DND-41 (cell line): Measurements from ENCODE around the gene ARHGEF17.

Experiments used
- EZH2 ChIP-seq: IDR thresholded peaks from 3 replicates; pipeline ENCODE4 v1.6.1; 2012; ENCODE audit warnings: borderline replicate concordance, low read depth, mild to moderate bottlenecking, moderate library complexity, low read length, inconsistent platforms; ENCODE audit not compliant: severe bottlenecking
- TF ChIP-seq, protein P1 (sequence below): IDR thresholded peaks from 2 replicates; pipeline ENCODE4 v1.5.1; 2012; ENCODE audit warnings: borderline replicate concordance, low read length, moderate library complexity, mild to moderate bottlenecking; ENCODE audit not compliant: poor library complexity, severe bottlenecking; ENCODE audit errors: extremely low read depth

DNA sequence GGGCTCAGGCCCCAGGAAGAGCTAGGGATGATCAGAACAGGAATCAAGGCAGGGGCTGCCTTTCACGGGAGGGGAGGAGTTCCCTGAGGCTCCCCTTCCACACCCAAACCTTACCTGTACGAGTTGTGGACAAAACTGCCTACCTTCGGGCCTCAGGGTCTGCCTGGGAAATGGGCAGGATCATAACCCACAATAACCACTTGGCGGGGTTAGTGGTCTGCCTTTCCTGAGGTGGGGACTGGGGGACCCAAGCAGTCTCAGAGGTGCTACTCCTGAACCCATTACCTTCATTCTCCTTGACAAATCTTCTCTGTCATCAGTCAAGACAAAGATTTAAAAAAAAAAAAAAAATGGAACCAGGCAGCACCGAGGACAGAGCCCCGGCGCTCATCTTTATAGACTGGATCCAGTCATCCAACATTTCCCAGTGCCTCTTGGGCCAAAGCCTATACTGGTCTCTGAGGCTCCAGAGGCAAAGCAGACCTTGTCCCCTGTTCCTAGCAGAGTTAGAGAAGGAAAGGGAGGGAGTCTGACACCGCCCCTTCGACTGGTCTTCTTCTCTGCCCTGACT lies 21.8 kb upstream of the ARHGEF17 start:
- TF ChIP-seq, protein P1, sequence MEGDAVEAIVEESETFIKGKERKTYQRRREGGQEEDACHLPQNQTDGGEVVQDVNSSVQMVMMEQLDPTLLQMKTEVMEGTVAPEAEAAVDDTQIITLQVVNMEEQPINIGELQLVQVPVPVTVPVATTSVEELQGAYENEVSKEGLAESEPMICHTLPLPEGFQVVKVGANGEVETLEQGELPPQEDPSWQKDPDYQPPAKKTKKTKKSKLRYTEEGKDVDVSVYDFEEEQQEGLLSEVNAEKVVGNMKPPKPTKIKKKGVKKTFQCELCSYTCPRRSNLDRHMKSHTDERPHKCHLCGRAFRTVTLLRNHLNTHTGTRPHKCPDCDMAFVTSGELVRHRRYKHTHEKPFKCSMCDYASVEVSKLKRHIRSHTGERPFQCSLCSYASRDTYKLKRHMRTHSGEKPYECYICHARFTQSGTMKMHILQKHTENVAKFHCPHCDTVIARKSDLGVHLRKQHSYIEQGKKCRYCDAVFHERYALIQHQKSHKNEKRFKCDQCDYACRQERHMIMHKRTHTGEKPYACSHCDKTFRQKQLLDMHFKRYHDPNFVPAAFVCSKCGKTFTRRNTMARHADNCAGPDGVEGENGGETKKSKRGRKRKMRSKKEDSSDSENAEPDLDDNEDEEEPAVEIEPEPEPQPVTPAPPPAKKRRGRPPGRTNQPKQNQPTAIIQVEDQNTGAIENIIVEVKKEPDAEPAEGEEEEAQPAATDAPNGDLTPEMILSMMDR = no peak
- TF ChIP-seq EZH2 = no peak
